GM12801 (cell line): Measurements from ENCODE around the gene TMEM255A.

Experiments
- TF ChIP-seq, protein P1 (sequence below): IDR thresholded peaks from one replicate; pipeline ENCODE4 v1.5.1; 2011; ENCODE audit warnings: control low read depth; ENCODE audit not compliant: insufficient read length; ENCODE audit errors: extremely low read depth

TMEM255A gene

DNA sequence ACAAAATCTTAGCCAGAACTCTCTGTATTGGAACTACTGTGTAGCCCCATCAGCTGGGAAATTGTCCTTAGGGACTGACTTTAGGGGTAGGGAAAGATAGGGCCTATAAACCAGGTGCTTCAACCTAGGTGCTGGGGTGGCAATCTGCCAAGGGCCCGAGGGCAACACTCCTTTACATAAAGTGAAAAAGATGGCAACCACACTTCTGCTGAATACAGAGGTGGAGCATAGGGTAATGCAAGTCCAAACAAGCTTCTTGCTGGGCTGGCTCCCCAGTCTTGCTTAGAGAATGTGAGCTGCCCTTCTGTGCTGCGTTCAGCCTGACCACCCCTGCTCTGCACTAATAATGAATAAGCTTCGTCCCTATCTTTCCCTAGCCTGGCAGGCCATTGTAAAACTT, 50.9 kb downstream of the TMEM255A start:
- TF ChIP-seq, protein P1, sequence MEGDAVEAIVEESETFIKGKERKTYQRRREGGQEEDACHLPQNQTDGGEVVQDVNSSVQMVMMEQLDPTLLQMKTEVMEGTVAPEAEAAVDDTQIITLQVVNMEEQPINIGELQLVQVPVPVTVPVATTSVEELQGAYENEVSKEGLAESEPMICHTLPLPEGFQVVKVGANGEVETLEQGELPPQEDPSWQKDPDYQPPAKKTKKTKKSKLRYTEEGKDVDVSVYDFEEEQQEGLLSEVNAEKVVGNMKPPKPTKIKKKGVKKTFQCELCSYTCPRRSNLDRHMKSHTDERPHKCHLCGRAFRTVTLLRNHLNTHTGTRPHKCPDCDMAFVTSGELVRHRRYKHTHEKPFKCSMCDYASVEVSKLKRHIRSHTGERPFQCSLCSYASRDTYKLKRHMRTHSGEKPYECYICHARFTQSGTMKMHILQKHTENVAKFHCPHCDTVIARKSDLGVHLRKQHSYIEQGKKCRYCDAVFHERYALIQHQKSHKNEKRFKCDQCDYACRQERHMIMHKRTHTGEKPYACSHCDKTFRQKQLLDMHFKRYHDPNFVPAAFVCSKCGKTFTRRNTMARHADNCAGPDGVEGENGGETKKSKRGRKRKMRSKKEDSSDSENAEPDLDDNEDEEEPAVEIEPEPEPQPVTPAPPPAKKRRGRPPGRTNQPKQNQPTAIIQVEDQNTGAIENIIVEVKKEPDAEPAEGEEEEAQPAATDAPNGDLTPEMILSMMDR, result no peak

DNA sequence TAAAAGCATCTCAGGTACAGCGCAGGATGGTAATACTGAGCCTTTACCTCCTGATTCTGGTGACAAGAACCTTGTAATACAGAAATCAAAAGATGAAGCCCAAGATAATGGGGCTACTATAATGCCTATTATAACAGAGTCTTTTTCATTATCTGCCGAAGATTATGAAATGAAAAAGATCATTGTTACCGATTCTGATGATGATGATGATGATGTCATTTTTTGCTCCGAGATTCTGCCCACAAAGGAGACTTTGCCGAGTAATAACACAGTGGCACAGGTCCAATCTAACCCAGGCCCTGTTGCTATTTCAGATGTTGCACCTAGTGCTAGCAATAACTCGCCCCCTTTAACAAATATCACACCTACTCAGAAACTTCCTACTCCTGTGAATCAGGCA, 57.5 kb downstream of the TMEM255A start:
- TF ChIP-seq, protein P1, result no peak

DNA sequence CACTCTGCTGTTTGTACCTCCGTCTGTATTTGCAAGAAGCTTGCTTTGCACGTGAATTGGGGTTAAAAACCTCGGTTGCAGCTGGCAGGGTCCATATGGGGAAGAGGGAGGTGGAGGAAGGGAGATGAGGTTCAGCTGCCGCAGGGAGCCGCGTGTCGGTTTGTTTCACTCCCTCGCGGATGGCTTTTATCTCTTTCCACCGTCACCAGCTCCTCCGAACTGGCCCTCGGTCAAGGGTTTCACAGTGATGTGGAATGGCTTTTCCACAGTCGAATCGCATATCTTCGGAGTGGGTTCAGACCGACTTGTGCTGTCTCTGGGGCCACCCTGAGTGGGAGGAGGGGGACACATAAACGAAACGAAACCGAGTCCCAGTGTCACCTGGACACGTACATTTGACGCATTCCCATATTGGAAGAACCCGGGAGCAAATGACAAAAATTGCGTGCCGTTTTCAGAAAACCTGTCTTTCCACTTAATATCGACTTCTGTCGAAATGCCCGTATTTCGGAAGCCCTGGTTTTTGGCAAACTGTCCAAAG, 59.7 kb downstream of the TMEM255A start:
- TF ChIP-seq, protein P1, result no peak

DNA sequence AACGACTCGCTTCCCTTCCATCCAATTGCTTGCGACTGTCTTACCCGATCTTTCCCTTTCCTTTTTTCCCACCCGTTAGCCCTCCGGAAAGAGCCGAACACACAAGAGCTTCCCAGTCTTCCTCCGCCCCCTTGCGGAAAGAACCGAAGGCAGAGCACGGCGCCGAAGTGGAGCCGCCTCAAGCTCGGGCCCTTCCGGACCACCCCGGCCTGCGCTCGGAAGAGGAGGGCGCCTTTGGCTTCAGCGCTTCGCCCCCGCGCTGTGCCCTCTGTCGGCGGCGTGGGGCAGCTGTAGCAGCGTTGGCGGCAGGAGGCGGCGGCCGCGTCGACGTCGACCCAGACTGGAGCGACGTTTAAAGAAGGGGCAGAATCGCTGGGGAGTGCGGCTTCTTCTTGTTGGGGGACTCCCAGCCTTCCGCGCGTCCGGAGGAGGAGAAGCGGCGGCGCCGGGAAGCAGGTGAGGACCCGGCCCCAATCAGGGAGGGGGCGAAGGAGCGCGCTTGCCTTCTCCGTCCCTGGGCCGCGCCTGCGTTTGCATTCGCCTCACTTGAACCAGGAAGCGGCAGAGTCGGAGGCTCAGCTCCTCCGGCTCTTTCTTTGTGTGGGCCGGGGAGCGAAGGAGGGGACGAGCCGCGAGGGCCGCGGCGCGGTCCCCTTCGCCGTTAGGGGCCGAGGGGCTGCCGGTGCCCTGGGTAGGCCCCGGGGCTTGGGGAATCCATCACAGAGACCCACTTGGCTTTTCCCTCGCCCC, 60.6 kb downstream of the TMEM255A start, which contains the start of gene ZBTB33:
TSS of gene ZBTB33 (plus strand) at position 291 of the 750 bp plus-strand sequence. CDS start 2,604 bp downstream, outside the sequence.
- TF ChIP-seq, protein P1, result no peak

DNA sequence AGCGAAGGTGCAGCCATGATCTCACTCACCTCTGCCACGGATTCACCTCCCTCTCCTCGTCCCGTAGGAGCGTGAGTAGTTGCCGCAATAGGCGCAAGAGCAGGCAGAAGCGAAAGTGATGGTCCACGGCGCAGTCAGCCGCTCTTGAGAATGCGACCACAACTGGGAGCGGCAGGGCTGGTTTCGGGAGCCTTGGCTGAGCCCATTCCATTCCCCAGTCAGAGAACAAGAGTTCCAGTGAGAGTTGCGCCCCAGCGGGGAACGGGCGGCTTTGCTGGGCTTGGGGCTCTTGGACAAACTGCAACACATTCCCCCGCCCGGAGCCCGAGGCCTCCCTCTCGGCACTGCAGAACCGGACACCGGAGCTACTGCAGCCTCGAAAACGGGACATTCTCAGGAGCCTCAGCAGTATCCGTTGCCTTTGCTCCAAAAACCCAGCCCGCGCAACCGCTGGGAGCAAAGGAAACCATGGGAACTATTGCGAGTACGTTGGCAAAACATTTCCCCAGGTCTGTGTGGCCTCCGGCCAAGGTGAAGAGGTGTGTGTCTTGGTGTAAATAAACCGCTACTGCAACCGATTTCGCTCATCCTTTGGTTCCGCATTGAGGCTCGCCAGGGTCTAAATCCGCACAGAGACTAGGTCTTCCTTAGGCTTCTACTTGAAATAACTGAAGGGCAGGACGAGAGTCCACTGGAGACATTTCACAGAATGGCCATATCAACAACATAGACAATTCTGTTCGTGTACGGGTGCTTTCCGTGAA, 66.3 kb downstream of the TMEM255A start:
- TF ChIP-seq, protein P1, result no peak

DNA sequence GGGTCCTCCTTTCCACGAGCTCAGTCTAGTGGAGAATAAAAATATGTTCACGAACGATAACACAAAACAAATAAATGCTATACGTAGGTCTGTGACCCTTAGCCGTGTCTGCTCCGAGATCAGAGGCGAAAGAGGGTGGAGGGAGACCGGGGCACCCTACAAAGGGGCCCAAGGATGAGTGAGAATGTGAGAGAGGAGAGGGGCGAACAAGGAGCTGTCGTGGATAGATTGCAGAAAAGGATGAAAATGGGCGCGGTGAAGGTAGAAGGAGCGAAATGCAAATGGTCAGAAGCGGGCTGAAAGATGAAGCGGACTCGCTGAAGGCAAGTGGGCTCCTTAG, 66.9 kb downstream of the TMEM255A start:
- TF ChIP-seq, protein P1, result no peak

DNA sequence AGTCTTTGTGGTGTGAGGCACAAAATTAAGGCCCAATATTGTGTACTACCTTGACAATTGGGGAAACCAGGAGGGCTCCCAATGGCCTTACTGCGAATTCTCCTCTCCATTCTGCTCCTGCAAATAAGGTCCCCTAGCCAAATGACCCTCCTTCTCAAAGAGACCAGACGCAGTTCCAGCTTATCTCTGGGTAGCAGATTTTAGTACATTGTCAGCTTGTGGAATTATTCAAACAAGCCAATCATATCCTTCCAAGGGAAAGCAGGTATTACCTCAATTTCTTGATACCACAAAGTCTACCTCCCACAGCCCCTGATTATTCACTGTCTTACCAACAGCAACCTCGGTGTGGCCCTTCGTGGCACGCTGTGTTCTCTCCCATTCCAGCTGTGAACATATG, 68.4 kb downstream of the TMEM255A start:
- TF ChIP-seq, protein P1, result no peak
